ENCODE results near the gene ZNF30.
"Not testable (repeated sequence)": the region's sequence is repeated elsewhere in the genome, so short reads cannot be mapped to it uniquely, and the experiment has no call there.

Gene ZNF30

GRCh38 chr19:34988119-34988518, 61.4 kb downstream of the ZNF30 start:
- no peak overlapping the region for H3K27ac ChIP-seq (ENCODE audit: low read depth, low read length)
- peaks cover 6% of the 10 kb centered on the region for H3K4me1 ChIP-seq (ENCODE audit: control insufficient read depth, insufficient read depth, low read length)
- no peaks in the 10 kb centered on the region for H3K27me3 ChIP-seq (ENCODE audit: control insufficient read depth, insufficient read depth, low read length)
- peaks cover 6% of the 10 kb centered on the region; the same call in 1 of the 2 replicates for H3K9me3 ChIP-seq (ENCODE audit: control insufficient read depth, insufficient read depth, low read depth, low read length)
- no peak overlapping the region for H3K9ac ChIP-seq (ENCODE audit: low read length)
- no peak overlapping the region for H3K4me3 ChIP-seq (ENCODE audit: low read depth, low read length)
- no peaks in the 10 kb centered on the region for H3K36me3 ChIP-seq (ENCODE audit: control insufficient read depth, insufficient read depth, low read length)

- Histone ChIP-seq H3K27me3 (ENCODE audit: control insufficient read depth, insufficient read depth, low read length) (no peaks in the 10 kb centered on the region), H3K4me1 (ENCODE audit: control insufficient read depth, insufficient read depth, low read length) (peaks cover 6% of the 10 kb centered on the region), H3K9me3 (ENCODE audit: control insufficient read depth, insufficient read depth, low read depth, low read length) (no peaks in the 10 kb centered on the region; the same call in 1 of the 2 replicates), H3K9ac (ENCODE audit: low read length) (no peak overlapping the region), H3K4me3 (ENCODE audit: low read depth, low read length) (no peak overlapping the region), H3K36me3 (ENCODE audit: control insufficient read depth, insufficient read depth, low read length) (no peaks in the 10 kb centered on the region), H3K27ac (ENCODE audit: low read depth, low read length) (no peak overlapping the region)
These were observed 62.6 kb downstream of the ZNF30 start for GRCh38 chr19:34989298-34989697.

- H3K9ac ChIP-seq (ENCODE audit: low read length): no peak overlapping the region
- no peaks in the 10 kb centered on the region for H3K27me3 ChIP-seq (ENCODE audit: control insufficient read depth, insufficient read depth, low read length)
- no peak overlapping the region for H3K27ac ChIP-seq (ENCODE audit: low read depth, low read length)
- H3K4me1 ChIP-seq (ENCODE audit: control insufficient read depth, insufficient read depth, low read length): peaks cover 2% of the 10 kb centered on the region
- no peaks in the 10 kb centered on the region for H3K36me3 ChIP-seq (ENCODE audit: control insufficient read depth, insufficient read depth, low read length)
- 0 out of 2 replicates have a peak, but pooled peaks cover 5% of the 10 kb centered on the region for H3K9me3 ChIP-seq (ENCODE audit: control insufficient read depth, insufficient read depth, low read depth, low read length)
- H3K4me3 ChIP-seq (ENCODE audit: low read depth, low read length): no peak overlapping the region
These were observed 64.0 kb downstream of the ZNF30 start for GRCh38 chr19:34990578-34991192.

GRCh38 chr19:34991542-34992333, 65.0 kb downstream of the ZNF30 start:
- Histone ChIP-seq H3K27me3 (ENCODE audit: control insufficient read depth, insufficient read depth, low read length) (no peaks in the 10 kb centered on the region), H3K27ac (ENCODE audit: low read depth, low read length) (no peak overlapping the region), H3K9ac (ENCODE audit: low read length) (no peak overlapping the region), H3K4me1 (ENCODE audit: control insufficient read depth, insufficient read depth, low read length) (peaks cover under 1% of the 10 kb centered on the region; the same call in 1 of the 2 replicates), H3K9me3 (ENCODE audit: control insufficient read depth, insufficient read depth, low read depth, low read length) (0 out of 2 replicates have a peak, but pooled peaks cover 5% of the 10 kb centered on the region), H3K4me3 (ENCODE audit: low read depth, low read length) (no peak overlapping the region), H3K36me3 (ENCODE audit: control insufficient read depth, insufficient read depth, low read length) (no peaks in the 10 kb centered on the region)

- H3K9ac ChIP-seq (ENCODE audit: low read length); H3K27ac ChIP-seq (ENCODE audit: low read depth, low read length); H3K36me3 ChIP-seq (ENCODE audit: control insufficient read depth, insufficient read depth, low read length); H3K9me3 ChIP-seq (ENCODE audit: control insufficient read depth, insufficient read depth, low read depth, low read length); H3K4me3 ChIP-seq (ENCODE audit: low read depth, low read length); H3K27me3 ChIP-seq (ENCODE audit: control insufficient read depth, insufficient read depth, low read length); H3K4me1 ChIP-seq (ENCODE audit: control insufficient read depth, insufficient read depth, low read length): not testable (repeated sequence)
These were observed 65.9 kb downstream of the ZNF30 start for GRCh38 chr19:34992582-34992981.

GRCh38 chr19:34994286-34994642, 67.6 kb downstream of the ZNF30 start:
- Histone ChIP-seq H3K4me1 (ENCODE audit: control insufficient read depth, insufficient read depth, low read length) (peaks cover 10% of the 10 kb centered on the region), H3K9me3 (ENCODE audit: control insufficient read depth, insufficient read depth, low read depth, low read length) (0 out of 2 replicates have a peak, but pooled peaks cover 5% of the 10 kb centered on the region), H3K36me3 (ENCODE audit: control insufficient read depth, insufficient read depth, low read length) (no peaks in the 10 kb centered on the region), H3K27ac (ENCODE audit: low read depth, low read length) (no peak overlapping the region), H3K4me3 (ENCODE audit: low read depth, low read length) (no peak overlapping the region), H3K9ac (ENCODE audit: low read length) (no peak overlapping the region), H3K27me3 (ENCODE audit: control insufficient read depth, insufficient read depth, low read length) (no peaks in the 10 kb centered on the region)
